ENCODE results near the gene AUTS2.

GRCh38 chr7:70152313-70152712, 554.0 kb downstream of the AUTS2 start:
- TF ChIP-seq POLR2A (IDR thresholded peaks at IDR 0.05; ENCODE audit: low read depth, low read length) (no peak), PAX5 (IDR thresholded peaks at IDR 0.05; ENCODE audit: insufficient read depth, low read length, severe bottlenecking) (no peak), TAF1 (IDR thresholded peaks at IDR 0.05; ENCODE audit: low read depth, low read length) (no peak)

Data from GM12891 (cell line).